HCT116 (cell line): ENCODE measurements around the gene DBNL.
"Not testable (repeated sequence)": the region's sequence is repeated elsewhere in the genome, so short reads cannot be mapped to it uniquely, and the experiment has no call there.

Source experiments
- CBX3 ChIP-seq: IDR thresholded peaks from 2 replicates; pipeline ENCODE4 v1.6.1; 2012; ENCODE audit warnings: low read depth
- CTCF ChIP-seq, 3 experiments: fragments of 200-600 bp in 1 of 3; sonication (generic) in 1 of 3; IDR thresholded peaks in 2 of 3; conservative IDR thresholded peaks in 1 of 3; 2 replicates each; pipeline ENCODE4 v1.5.1; 2012 to 2017; ENCODE audit warnings: low read depth in 2 of 3, low read length in 2 of 3, antibody characterized with exemption in 1 of 3, borderline replicate concordance in 1 of 3, control low read depth in 1 of 3, mild to moderate bottlenecking in 1 of 3, mixed read lengths in 1 of 3, mixed run types in 1 of 3, moderate library complexity in 1 of 3; ENCODE audit not compliant: insufficient read depth in 1 of 3
- EZH2 ChIP-seq: fragments of 200-600 bp; sonication (generic); IDR thresholded peaks from 2 replicates; pipeline ENCODE4 v1.6.1; 2017; ENCODE audit warnings: antibody characterized with exemption, mixed run types
- MAX ChIP-seq: IDR thresholded peaks from 2 replicates; pipeline ENCODE4 v1.6.1; 2012
- POLR2A ChIP-seq: IDR thresholded peaks from 2 replicates; pipeline ENCODE4 v1.7.0; 2011; ENCODE audit warnings: borderline replicate concordance; ENCODE audit not compliant: insufficient read depth, insufficient read length; ENCODE audit errors: extremely low read depth
- REST ChIP-seq: IDR thresholded peaks from 2 replicates; pipeline ENCODE4 v1.6.1; 2012; ENCODE audit warnings: low read depth
- SRF ChIP-seq: IDR thresholded peaks from 2 replicates; pipeline ENCODE4 v1.6.1; 2012; ENCODE audit warnings: low read depth
- ZFX ChIP-seq: fragments of 450-650 bp; IDR thresholded peaks from 2 replicates; pipeline ENCODE4 v1.6.1; 2017
- TF ChIP-seq, protein P1 (sequence below): IDR thresholded peaks from 2 replicates; pipeline ENCODE4 v1.6.1; 2011; ENCODE audit warnings: mild to moderate bottlenecking, low read length, moderate library complexity; ENCODE audit not compliant: insufficient replicate concordance; ENCODE audit errors: extremely low read depth

GRCh38 chr7:44012081-44012480, 32.4 kb upstream of the DBNL start:
- not testable (repeated sequence) for TF ChIP-seq MAX; POLR2A; CTCF (IDR thresholded peaks at IDR 0.05 in 2 of 3, conservative IDR thresholded peaks at IDR 0.05 in 1 of 3; ENCODE audit: borderline replicate concordance in 1 of 3, insufficient read depth in 1 of 3, low read depth in 2 of 3, low read length in 2 of 3); REST; EZH2; SRF; ZFX; CBX3
- TF ChIP-seq, protein P1, sequence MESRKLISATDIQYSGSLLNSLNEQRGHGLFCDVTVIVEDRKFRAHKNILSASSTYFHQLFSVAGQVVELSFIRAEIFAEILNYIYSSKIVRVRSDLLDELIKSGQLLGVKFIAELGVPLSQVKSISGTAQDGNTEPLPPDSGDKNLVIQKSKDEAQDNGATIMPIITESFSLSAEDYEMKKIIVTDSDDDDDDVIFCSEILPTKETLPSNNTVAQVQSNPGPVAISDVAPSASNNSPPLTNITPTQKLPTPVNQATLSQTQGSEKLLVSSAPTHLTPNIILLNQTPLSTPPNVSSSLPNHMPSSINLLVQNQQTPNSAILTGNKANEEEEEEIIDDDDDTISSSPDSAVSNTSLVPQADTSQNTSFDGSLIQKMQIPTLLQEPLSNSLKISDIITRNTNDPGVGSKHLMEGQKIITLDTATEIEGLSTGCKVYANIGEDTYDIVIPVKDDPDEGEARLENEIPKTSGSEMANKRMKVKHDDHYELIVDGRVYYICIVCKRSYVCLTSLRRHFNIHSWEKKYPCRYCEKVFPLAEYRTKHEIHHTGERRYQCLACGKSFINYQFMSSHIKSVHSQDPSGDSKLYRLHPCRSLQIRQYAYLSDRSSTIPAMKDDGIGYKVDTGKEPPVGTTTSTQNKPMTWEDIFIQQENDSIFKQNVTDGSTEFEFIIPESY: not testable (repeated sequence)
